Inferior parietal cortex (tissue), 1 donor: Measurements from ENCODE around the gene FBXO48.
"Not testable (repeated sequence)": the region's sequence is repeated elsewhere in the genome, so short reads cannot be mapped to it uniquely, and the experiment has no call there.

Experiments used
- DNase-seq: peaks from one replicate; pipeline ENCODE4 v3.0.0-alpha.2; 2016; ENCODE audit errors: extremely low spot score

Gene FBXO48, protein sequence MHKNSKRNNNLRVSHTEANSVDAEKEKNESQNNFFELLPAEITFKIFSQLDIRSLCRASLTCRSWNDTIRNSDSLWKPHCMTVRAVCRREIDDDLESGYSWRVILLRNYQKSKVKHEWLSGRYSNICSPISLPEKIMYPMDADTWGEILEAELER

DNA sequence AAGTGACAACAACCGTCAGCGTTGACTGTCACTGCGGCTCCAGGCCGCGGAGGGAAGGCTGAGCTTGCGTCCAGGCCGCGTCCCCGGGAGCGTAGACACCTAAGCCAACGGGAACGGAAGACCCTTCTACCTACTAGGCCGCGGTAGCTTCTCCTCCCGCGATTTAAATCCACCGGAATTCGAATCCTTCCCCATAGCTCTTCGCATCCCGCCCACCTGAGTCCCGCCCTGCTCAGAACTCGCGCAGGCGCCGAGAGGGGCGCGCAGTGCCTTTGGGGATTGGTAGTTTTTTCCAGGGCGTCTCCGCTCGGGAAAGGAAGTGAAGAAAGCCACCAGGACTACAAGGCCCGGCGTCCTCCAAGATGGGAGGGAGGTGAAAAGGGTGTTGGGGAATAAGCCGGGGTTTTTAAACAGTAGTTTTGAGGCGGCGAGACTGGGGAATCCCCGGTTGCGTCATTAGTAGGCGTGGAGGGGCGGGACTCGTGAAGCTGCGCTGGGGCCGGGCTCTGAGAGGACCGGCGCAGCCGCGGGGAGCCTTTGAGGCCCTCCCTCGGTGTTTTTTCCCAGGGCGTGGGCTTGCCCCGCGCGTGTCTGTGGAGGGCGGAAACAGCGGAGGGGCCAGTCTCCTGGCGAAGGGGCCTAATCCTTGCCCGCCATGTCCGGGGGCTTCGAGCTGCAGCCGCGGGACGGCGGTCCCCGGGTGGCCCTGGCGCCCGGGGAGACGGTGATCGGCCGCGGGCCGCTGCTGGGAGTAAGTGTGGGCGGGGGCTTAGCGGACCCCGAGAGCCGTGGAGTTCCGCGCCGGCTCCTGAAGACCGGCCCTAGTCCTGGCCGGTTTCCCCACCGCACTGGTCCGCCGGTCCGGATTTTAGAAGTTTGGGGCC is at the start of gene FBXO48, which contains the start of gene APLF:
TSS of gene FBXO48 (minus strand) at position 218 of the 884 bp plus-strand sequence. CDS start 2,149 bp downstream, outside the sequence.
TSS of gene APLF (plus strand) at position 509 of the 884 bp plus-strand sequence. CDS start at position 656, 147 bp downstream.
- DNase-seq: peak; percentile 98

DNA sequence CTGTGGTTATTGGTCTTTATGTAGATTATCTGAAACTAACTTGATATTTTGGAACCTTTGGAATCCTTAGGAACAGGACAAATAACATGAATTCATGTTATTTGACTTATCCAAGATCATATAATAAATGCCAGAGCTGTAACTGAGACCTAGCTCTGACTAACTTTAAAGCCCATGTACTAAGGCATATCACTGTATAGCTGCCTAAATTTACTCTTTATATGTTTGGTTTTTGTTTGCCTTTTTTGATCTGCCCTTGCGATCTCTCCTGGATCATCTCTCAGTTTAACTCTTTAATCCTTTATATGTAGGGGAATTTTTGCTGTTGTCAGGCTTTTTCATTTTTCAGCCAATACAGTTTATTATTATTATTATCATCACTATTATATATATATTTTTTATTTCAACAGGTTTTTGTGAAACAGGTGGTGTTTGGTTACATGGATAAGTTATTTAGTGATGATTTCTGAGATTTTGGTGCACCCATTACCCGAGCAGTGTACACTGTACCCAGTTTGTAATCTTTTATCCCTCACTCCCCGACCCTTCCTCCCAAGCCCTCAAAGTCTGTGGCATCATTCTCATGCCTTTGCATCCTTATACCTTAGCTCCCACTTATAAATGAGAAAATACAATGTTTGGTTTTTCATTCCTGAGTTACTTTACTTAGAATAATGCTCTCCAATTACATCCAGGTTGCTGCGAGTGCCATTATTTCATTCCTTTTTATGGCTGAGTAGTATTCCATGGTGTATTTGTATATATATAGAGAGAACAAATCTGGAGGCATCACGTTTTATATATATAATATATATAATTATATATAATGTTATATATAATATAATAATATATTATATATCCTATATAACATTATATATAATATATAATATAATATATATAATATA is 49.2 kb upstream of the FBXO48 start:
- DNase-seq: no peak

DNA sequence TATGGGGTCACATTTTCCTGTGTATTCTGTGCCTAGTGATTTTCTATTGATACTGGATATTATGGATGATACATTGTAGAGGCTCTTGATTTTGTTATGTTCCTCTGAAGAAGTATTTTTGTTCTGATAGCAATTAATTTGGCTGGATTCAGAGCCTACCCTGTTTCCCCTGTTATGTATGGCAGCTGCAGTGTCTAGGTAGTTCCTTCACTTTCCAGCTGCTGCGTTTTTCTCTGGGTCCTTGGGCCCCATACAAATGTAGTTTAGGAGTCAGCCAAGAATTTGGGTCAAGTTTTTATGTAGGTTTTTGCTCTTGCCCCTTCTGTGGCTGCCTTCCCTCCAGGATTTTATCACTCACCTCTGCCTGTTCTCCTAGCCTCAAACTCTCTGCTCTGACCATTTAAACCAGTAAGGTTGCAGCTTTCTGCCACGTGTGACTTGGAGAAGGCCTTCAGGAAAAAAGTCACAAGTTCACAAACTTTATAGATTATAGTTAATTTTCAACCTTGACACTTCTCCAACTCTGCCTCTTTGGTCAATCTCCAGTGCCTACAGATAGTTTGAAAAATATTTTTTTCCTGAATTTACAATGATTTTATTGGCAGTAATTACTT is 47.3 kb upstream of the FBXO48 start:
- DNase-seq: no peak

DNA sequence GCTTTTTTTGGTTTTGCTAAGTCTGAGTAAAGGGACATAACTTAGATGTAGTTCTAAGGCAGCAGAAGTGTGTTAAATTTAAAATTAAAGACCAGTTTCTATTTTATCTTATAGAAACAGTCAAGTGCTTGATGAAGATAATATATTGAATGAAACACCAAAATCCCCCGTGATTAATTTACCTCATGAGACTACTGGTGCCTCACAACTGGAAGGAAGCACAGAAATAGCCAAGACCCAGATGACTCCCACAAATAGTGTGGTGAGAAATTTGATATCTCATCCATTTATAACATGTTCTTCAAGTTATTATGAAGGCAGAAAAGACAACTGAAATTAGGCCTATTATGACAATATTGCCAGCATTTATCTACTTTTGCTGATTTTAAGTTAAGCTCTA is 45.9 kb upstream of the FBXO48 start:
- DNase-seq: no peak

DNA sequence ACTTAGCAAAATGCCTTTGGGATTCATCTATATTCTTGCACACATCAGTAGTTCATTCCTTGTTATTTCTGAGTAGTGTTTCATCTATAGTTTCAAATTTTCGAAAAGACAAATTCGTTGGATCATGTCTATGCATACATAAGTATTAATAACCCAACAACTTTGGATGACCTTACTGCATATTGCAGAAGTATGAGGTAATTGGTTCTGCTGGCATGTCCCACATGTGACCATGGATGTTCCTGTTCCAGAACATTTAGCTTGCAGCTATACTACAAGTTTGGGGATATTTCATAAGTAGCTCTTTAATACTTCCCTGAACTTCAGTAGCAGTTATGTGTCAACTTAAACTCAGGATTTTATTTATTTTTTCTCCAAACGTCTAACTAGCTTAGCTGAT is 45.2 kb upstream of the FBXO48 start:
- no peak for DNase-seq

DNA sequence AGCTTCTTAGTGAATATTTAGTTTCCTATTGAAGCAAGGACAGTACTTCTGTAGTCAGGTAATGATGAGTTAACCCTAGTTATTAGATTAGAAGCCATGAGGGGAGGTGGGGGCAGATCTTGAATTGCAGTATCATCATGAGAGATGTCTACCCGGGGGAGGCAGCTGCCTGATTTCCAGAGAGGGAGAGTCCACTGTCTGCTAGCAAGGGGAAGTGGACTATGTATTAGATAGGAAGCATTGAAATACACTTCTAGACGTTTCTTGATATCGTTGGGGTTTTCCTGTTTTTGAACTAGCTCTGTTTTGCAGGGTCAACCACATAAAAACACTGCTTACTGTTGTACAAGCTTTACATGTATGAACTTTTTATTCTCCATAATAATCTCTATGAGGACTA is 39.1 kb upstream of the FBXO48 start:
- no peak for DNase-seq

DNA sequence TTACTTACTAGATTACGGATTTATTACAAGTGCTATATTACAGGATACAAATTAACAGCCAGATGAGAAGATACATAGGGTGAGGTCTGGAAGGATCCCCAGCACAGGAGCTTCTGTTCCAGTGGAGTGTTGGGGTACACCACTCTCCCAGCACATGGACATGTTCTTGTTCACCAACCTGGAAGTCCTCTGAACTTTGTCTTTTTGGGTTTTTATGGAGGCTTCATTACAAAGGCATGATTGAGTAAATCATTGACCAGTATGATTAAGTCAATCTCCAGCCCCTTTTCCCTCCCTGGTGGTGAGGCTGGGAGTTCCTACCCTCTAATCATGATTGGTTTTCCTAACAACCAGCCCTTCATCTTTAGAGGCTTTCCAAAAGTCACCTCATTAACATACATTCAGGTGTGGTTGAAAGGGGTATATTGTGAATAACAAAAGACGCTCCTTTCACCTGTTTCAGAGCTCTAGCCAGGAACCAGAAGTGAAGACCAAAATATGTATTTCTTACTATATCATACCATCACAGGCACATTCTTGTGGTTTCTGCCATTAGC is 38.6 kb upstream of the FBXO48 start:
- no peak for DNase-seq

DNA sequence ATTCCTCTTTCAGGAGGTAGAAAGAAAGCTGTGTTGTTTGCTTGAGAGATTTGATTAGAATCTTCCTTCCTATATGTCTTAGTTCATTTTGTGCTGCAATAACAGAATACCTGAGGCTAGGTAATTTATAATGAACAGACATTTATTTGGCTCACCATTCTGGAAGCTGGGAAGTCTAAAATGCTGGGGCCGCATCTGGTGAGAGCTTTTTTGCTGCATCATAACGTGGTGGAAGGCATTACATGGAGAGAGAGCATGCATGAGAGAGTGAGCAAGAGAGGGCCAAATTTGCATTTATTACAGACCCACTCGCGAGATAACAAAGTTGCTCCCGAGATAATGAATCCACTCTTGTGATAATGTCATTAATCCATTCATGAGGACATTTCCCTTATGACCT is 34.7 kb upstream of the FBXO48 start:
- DNase-seq: no peak

DNA sequence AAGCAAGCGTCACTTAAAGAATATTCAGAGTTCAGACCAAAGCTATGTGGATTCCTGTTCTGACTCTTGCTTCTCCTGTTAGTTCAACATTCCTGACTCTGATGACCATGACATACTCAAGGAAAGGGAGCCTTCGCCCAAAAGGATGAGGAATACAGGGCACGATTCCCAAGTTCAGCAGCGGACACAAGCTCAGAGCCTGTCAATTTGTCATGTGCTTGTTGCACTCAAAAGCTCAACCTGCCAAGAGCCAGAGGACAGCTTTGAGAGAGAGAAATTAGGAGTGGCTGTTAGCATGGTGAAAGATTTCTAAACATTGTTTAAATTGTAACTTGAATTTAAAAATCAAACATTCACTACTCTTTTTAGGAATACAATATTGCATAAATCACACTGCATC is 33.6 kb upstream of the FBXO48 start:
- DNase-seq: no peak

DNA sequence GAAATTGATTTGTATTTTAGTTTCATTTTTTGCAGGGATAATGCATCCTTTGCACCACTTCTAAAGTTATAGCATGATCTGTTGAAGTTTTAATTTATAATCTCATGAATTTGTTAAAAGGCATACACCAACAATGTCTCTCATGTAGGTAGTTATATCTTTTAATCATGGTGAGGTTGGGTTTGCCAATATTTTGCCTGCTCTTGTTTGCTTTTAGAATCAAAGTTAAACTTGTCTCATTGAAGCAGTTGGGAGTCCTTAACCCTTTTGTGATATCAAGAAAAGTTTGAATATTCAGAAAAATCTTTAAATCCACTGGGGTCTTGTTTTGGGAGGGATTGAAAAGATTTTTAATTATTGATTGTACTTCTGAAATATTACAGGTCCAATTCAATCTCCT is 32.0 kb upstream of the FBXO48 start:
- no peak for DNase-seq

DNA sequence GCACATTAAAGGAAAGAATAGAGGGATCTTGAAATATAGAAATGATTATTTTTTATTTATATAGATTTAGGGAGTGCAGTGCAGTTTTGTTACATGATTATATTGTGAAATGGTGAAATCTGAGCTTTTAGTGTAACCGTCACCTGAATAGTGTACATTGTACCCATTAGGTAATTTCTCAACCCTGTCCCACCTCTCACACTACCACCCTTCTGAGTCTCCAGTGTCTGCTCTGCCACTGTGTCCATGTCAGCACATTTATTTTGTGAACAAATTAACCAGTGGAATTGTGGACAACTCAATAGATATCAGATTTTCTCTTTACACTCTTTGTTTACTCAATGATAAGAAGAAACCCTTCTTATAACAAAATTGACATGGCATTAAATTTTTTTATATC is 24.5 kb upstream of the FBXO48 start:
- DNase-seq: no peak

DNA sequence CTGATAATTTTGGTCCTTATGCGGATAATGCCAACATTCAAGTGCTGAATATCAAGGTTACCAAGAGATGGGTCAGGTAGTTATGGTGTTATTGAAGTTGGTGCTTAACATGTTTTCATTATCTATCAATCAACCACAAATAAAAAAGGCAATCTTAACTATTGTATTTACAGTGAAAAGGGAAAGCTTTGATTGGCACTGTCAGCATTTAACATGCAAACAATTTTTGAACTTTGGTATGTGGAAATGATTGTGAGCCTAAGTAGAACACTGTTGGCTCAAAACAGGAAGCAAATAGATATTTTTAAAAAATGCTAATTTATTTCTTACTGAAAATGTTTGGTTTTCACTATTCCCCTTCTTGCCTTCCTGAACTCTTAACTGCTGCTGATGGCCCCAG is 22.2 kb upstream of the FBXO48 start:
- DNase-seq: no peak

DNA sequence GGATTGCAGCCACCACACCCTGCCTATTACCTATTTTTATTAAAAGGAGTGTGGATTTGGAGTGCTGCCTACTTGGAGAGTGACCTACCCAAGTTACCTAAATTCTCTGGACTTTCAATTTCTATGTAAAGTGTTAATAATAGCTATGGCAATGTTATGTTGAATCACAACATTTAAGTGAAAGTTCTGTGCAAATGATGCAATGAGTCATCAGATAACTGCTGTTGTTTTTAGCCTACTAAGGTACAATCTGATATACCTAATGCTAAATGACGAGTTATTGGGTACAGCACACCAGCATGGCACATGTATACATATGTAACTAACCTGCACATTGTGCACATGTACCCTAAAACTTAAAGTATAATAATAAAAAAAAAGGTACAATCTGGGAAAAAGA is 21.5 kb upstream of the FBXO48 start:
- not testable (repeated sequence) for DNase-seq

DNA sequence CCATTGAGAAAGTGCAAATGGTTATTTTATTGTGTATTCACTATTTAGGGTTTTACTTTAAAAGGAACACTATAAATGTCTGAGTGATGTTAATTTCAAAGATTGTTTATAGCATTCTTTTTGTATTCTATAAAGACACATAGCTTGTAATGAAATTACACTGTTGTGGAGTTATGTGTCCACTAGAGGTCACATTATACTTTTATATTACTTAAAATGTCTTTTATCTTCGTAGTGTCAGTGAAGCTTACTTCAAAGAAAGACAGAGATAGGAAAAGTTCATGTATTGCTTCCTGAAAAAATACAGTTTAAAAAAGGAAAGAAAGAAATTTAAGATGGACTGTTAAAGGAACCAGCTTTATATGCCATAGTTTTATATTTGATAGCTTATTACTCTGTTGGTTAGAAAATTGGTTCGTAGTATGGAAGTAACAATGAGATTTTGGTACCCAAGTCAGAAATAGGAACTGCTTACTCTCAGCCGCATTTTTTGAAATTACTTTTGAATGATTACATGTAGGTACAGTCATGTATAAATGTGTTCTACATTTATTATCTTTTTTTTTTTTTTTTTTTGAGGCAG is 20.8 kb upstream of the FBXO48 start:
- DNase-seq: no peak

DNA sequence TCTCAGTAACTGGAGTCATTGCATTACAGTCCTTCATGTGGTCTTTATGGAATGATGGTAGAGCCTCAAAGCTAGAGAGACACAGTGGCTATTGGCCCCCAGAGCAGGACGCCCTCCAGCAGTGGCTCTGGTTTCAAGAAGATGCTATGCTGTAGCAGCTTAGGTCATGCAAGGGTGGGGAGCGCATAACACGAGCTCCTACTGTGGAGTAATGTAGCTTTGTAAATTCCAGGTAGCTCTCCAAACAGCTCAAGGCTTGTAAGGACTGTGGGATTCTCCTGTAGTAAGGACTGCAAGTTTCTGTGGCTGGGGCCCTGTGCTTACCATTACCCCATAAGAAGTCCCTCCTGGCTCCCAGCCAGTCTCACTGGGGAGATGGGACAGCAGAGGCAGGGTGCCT is 15.9 kb upstream of the FBXO48 start:
- DNase-seq: no peak

DNA sequence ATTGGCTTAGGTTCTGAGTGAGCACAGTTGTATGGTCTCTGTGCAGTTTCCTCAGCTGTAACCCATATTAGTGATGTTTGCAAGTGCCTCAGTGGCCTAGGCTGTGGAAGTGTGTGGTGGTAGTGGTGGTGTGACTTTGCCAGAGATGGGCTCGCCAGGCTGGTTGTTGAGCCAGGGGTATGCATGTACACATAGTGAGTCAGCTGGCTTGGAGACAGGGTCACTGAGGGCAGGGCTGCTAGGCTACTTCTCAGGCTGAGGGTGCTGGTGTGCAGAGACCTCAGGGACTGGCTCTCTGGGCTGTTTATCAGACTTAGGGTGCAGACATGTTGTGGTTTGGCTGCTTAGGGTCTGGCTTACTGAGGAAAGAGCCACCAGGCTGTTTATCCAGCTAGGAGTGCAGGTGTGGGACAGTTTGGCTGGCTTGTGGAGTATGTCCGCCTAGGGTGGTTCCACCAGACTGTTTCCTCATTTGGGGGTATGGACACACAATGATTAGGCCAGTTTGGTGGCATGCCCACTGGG is 15.3 kb upstream of the FBXO48 start:
- no peak for DNase-seq

DNA sequence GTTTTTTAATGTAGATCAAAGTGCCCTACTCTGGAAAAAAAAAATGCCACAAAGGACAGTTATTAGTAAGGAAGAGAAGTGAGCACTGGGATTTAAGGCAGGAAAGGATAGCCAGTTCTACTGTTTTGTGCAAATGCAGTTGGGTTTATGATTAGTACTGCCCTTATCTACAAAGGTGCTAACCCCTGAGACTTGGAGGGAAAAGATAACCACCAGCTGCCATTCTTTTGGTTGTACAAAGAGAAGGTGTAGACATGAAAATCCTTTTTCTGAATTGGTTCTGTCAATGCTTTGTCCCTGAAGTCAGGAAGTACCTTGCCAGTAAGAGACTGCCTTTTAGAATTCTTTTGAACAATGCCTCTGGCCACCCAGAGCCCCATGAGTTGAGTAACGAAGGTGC is 11.6 kb upstream of the FBXO48 start:
- no peak for DNase-seq

DNA sequence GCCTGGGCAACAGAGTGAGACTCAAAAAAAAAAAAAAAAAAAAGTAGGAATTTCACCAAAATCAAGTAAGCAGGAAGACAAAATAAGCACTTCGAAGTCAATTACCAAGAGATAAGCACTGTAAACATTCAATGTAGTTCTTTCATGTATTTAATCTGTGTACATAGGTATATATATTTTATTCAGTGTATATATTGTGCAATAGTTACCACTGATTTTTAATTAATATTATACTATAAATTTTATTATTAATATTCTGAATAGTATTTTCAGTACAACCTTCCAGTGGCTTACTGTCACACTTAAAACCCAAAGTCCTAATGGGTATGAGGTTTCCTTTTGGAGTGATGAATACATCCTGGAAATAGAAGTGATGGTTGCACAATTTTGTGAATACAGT is 9.4 kb upstream of the FBXO48 start:
- no peak for DNase-seq

DNA sequence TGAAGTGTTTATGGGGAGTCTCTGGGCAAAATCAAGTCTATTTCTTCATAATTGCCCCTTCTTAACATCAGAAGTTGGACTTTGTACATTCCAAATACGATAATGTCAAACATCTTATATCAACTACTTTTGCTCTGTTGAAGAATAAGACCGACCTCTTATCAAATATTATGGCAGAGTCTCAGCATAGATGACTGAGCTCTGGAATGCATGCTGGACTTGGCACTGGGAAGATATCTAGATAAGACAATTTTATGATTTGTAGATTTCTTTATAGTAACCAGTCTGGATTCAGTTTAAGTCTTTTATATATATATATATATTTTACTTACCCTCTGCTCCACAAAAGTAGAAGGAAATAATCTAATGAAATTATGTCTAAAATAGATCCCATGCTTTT is 8.5 kb upstream of the FBXO48 start:
- DNase-seq: no peak

DNA sequence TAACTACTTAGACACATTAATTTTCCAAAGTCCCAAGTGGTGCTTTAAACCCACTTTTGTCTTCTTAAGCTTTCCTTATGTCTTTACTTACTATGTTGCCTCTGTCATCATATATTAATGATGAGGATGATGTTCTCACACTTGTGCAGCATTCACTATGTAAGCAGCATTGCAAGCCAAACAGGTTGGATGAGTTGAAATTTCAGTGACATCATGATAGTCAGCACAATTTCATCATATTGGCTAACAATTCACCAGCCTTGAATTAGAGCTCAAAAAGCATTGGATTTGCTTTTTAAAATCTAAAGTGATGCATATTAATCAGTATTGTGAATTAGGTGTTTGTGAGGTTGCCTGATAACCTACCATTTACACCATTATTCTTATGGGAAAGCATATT is 8.0 kb upstream of the FBXO48 start:
- DNase-seq: no peak
